IPS-NIHi7 (cell line): ENCODE data around the gene IMPACT.
A peak's percentile ranks its signal among the peaks of the same experiment; 100 is the strongest.

Experiments used
- DNase-seq: peaks from one replicate; pipeline ENCODE4 v3.0.0; 2012; ENCODE audit warnings: mixed read lengths; ENCODE audit errors: extremely low spot score

IMPACT gene

DNA sequence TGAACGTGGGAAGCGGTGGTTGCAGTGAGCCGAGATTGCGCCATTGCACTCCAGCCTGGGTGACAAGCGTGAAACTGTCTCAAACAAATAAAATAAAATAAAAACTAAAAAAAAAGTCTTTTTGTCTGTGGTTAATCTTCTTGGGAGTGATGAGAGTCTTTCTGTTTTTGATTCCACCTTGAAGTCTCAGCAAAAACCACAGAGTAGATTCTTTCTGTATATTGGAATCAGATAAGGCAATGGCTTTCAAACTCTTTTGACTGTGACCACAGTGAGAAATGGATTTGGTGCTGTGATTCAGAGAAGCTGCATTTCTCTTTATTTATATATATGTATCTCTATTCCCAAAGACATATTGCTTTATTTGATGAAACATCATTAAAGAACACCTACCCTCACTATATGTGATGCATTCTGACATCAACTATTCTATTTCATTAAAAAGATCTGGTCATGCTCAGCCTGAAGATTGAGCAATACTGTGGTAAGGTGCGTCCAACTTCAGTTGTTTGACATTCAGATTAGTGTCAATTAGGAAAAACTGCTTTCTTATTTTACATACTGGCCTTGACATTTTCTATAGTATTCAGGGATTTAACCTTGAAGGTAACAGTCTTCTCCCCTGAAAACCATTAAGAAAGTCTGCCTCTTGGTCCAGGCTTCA is 49.6 kb downstream of the IMPACT start:
- DNase-seq = no peak

DNA sequence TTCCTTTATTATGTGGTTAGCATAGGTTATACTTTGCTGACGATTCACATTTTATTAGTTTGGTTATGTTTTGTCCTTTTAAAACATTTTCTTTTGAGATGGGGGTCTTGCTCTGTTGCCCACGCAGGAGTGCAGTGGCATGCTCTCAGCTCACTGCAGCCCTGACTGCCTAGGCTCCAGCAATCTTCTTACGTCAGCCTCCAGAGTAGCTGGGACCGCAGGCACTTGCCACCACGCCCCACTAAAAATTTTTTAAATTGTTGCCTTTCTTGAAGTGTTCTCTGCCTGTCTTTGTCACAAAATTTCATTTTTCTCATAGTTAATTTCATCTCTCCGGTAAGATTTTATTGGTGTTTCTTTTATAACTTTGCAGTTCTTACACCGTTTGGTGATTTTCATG is 52.9 kb downstream of the IMPACT start:
- DNase-seq = no peak

DNA sequence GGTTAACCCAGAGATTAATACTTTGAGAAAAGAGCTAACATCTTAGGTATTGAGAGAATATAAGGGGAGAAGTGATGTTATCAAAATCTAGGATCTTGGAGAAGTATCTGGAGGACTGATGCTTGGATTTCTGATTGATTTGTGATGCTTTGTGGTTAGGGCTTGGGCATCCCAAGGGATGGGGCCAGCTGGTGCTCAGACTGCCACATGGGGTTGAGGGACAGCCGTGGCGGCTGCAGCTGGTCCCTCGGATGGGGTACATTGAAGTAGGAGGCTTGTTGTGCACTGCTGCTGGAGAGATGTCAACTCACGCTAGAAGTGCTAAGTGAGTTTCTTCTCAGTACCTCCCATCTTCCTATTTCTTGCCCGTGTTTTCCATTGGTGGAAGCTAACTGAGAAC is 56.4 kb downstream of the IMPACT start:
- no peak for DNase-seq

DNA sequence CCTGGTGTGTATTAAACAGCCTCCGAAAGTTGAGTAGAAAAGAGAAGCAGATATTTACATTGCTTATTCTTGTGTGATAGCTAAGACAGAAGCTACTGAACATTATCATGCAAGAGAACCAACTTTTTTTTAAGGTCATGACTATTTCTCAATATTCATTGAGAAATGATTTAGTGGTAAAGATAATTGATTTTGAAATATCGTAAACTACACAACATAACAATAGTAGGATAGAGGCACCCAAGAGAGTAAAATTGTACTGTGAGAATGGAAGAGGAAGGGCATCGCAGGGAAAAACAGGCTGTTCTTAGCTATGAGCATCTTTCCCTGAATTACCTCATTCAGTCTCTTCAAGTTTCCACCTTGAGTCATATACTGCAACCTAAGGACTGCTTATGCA is 59.2 kb downstream of the IMPACT start:
- DNase-seq = no peak

DNA sequence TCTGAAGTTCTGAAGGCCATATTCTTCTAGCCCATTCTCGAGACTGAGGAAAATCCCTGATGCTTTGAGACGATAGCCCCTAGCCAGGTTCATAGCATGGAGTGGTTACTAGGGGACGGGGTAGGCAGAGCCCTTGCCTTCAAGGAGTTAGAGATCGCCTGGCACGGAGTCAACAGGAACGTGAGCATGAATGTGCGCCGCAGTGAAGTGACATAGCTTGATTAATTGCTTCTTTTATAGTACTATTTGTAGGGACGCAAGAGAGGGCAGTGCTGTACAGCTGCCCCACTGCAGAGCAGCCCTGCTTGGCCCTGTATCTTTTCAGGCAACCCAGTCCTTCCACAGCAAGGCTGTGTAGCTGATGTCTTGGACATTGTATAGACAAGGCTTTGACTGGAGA is 60.2 kb downstream of the IMPACT start:
- no peak for DNase-seq

DNA sequence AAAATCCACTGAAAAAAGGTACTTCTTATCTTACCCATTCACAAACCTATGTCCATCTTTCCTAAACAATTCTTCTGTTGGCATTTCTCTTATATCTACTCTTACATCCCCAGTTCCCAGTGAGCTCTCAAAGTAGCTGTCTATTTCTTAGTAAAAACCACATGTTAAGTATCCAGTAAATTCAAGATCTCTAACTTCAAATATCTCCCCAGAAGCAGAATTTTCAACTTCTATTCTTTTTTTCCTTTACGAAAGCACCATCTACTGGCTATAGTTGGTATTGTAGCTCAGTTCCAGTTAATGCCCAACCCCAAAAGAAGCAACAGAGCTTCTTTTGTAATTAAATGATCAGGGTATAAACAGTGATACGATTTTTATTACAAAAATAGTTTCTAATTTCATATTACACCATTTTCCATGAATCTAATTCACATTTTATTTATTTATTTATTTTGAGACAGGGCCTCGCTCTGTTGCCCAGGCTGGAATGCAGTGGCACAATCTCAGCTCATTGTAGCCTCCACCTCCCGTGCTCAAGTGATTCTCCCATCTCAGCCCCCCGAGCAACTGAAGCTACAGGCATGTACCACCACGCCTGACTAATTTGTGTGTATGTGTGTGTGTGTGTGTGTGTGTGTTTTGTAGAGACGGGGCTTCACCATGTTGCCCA is 62.5 kb downstream of the IMPACT start:
- peak; percentile 51 for DNase-seq

DNA sequence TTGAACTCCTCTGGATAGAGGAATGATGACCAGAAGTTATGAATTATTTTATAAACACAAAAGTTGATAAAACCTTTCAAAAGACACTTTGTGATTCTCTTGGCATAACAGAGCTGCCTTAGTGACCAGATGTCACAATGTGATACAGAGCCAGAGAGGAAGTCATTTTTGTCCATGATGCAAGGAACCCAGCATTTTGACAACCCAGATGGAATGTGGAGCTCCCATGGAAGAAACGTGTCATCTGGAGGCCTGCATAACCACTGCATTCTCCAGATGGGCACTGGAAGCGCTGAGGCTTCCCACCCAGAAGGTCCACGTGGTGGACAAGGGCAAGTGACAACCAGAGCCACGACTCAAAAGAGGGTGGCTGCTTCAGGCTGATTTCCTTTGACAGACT is 64.1 kb downstream of the IMPACT start:
- no peak for DNase-seq

DNA sequence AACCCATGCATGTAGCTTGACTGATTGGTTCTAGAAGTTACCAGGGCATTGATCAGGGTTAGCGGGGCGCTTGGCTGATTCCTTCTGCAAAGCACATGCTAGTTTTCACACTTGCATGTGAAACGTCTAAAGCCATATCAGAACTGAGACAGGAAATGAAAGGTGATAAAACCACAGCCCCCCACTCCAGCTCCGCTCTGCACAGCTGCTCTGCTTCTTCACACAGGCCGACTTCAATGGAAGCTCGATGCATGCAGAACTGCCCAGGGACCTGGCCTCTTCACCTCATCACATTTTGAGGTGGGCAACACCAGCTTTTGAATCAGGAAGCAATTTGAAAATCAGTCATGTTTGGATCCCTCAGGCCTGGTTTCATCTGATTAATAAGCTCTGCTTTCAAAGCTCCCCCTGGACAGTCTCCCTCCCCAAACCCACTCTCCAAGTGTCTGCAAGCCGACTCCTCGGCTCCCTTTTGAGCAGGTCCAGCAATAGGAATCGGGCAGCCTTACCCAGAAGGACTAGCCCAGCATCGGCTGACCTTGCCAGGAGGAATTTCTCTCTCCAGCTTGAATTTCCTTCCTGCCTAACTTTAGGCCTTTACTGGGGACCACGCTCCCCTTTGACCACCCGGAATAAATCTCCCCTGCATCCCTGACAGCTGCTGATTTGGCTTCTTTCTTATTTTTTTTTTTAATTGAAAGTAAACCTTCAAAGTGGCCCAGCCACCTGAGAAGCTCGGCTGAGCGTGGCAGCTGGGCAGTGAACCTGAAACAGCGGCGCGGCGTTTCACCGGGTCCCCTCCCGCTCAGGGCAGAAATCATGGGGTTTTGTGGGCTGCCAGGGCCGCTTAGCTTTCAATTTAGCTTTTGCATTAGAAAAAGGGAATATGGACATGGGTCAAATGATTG is 65.7 kb downstream of the IMPACT start:
- DNase-seq = no peak

DNA sequence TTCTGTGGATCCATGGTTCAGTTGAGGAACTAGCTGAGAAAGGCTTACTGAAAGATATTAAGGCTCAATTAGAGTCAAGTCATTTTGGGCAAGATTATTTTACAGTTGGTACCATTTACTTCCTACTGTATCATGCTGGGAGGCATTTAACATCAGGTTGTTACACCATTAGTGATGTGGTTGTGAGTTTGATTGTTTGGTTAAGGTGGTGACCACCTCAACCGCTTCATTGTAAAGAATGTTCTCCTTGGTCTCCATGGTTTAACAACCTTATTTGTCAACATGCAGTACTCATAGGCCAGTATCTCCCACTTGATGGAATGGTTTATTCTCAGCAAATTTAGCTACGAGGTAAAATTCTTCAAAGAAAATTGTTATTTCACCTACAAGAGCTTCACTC is 68.1 kb downstream of the IMPACT start:
- DNase-seq = no peak

DNA sequence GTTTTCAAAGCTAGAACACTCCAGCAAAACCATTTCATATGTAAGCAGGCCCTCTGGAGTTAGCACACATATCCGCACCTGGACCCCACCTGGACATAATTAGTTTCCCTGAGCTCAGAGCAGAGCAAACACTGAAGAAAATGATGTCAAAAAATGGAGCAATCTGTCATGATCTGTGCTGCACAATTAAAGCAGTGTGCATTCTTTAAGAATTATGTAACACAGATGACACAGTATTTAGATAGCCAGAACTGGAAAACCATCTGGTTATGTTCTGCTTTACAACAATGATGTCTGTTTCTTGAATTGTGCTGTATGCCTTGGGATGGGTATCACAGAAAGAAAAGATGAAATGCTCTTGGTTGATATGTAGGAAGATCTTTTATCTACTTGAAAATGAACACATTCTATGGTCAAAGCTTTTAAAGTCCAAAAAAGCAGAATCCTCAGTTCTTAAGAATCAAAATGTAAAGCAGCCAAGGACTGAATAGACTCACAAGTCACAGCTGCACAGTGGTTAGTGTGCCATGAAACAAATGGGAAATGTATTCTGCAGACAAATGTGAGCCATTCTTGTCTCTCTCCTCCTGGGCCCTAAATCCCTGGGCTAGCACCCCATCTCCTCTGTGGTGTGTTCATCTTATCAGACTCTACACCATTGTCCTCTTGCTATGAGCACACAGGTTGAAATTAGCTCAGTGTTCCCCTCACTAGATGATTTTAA is 70.7 kb downstream of the IMPACT start:
- DNase-seq = no peak

DNA sequence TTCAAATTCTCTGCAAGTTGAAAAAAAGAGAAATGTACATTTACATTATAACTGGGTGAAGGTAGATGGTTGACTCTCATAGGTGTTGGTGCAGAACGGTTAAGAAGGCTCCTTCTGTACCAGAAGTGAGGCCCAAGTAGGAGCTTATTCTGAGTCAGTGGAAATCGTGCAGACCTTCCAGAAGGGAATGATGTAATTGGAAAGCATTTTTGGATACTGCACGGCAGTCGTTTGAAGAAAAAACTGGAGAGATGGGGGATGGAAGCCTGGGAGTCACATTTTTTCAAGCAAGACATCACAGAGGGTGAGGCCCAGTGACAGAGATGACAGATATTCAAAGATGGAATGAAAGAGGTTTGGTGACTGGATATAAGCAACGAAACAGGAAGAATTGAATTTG is 73.3 kb downstream of the IMPACT start:
- no peak for DNase-seq

DNA sequence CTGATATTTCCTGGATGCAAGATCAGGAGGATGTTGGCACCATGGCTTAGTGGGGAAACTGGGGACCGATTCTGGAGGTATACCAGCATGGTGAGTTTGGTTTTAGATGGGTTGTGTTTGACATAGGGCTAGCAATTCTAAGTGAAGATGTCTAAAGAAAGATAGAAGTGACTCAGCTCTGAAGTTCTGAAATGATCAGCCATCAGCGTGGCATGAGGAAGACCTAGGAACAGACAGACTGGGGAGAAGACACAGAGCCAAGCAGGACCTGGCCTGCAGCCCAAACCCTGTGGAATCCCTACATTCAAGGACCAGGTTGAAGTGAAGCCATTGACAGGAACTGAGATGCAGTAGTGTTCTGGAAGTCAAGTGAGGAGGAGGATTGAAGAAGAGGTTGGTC is 73.7 kb downstream of the IMPACT start:
- no peak for DNase-seq

DNA sequence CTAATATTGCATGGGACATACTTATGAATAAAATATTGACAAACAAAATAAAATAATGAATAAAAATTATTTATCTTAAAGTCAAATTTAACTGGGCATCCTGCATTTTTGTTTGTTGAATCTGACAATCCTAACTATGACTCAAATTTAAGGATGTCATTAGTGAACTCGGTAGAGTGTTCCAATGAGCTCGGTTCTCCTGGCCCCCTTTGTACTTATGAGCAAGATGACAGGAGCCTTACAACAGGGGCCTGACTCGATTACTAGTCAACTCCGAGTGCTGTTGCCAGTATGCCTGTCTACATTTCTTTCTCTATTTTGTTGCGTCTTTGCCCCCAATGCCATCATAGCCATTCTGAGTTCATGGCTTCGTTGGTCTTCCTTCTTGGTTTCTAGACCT is 74.3 kb downstream of the IMPACT start:
- DNase-seq = no peak

DNA sequence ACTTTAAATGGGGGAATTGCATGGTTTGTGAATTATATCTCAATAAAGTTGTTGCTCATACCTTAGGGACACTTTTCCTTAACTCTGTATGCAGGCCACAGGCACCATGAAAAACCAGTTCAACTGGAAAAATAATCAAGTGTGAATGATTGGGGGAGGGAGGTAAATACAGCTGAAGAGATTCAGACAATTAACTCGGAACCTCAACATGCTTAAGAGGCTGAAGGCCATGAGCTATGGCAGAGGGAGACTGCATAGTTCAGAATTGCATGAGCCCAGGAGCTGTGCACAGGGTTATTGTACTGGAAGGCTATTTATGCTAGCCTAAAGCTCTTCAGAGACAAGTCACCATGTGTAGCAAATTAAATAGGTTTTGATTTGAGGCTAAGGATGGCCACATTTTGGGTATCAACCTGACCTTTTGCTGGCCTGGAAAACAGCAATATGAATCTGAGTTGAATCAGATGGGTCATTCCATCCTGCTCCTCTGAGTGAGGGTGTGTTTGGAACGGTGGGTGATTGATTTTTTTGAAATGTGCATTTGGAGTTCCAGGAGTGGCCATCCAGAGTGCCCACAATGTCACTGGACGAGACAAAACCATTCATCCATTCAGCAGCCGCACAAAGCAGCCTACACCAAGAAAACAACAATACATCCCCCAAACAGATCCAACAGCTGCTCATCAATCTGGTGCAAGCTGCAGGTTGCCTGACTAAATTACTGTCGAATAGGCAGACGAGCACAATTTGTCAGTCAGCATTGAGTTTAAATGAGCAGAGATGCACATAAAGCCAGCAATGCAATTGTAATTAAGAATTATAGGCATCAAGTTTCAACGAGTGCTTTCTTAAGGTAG is 76.4 kb downstream of the IMPACT start:
- DNase-seq = no peak
